NCI-H526 (cell line): Measurements from ENCODE around the gene PCYT1B.
"Not testable (repeated sequence)": the region's sequence is repeated elsewhere in the genome, so short reads cannot be mapped to it uniquely, and the experiment has no call there.

Experiments used
- DNase-seq, 2 experiments: peaks; one replicate each; lab custom pipeline; 2025; lab: John Stamatoyannopoulos, UW

The PCYT1B gene

GRCh38 chrX:24646006-24646405 is 1.1 kb downstream of the PCYT1B start:
- DNase-seq = no peak

- DNase-seq = no peak
These were observed 4.0 kb downstream of the PCYT1B start for GRCh38 chrX:24643116-24643515.

- DNase-seq = no peak
These were observed 17.4 kb downstream of the PCYT1B start for GRCh38 chrX:24629701-24630100.

GRCh38 chrX:24619647-24620046 is 27.5 kb downstream of the PCYT1B start:
- no peak for DNase-seq

GRCh38 chrX:24610516-24610915 is 36.6 kb downstream of the PCYT1B start:
- no peak for DNase-seq

- DNase-seq = no peak
These were observed 39.5 kb downstream of the PCYT1B start for GRCh38 chrX:24607616-24608015.

- DNase-seq = not testable (repeated sequence)
These were observed 41.2 kb downstream of the PCYT1B start for GRCh38 chrX:24605941-24606340.

- no peak for DNase-seq
These were observed 44.0 kb downstream of the PCYT1B start for GRCh38 chrX:24603191-24603590.

GRCh38 chrX:24601858-24602257 is 45.3 kb downstream of the PCYT1B start:
- no peak for DNase-seq

- DNase-seq = no peak
These were observed 52.6 kb downstream of the PCYT1B start for GRCh38 chrX:24594501-24594900.

- DNase-seq = no peak
These were observed 57.0 kb downstream of the PCYT1B start for GRCh38 chrX:24590111-24590510.

- DNase-seq = no peak
These were observed 70.1 kb downstream of the PCYT1B start for GRCh38 chrX:24577091-24577490.

GRCh38 chrX:24575496-24575895 is 71.7 kb downstream of the PCYT1B start:
- no peak for DNase-seq

GRCh38 chrX:24574743-24575142 is 72.4 kb downstream of the PCYT1B start:
- no peak for DNase-seq

GRCh38 chrX:24567169-24567568 is 80.0 kb downstream of the PCYT1B start:
- DNase-seq = no peak

GRCh38 chrX:24566240-24566639 is 80.9 kb downstream of the PCYT1B start:
- DNase-seq = no peak

- DNase-seq = no peak
These were observed 83.7 kb downstream of the PCYT1B start for GRCh38 chrX:24563291-24564010.

GRCh38 chrX:24561121-24561520 is 86.0 kb downstream of the PCYT1B start:
- peak; percentile 6 to 60 for DNase-seq

- no peak for DNase-seq
These were observed 94.1 kb downstream of the PCYT1B start for GRCh38 chrX:24553011-24553410.

GRCh38 chrX:24550166-24550565 is 97.0 kb downstream of the PCYT1B start:
- no peak for DNase-seq

GRCh38 chrX:24547961-24548360 is 99.2 kb downstream of the PCYT1B start:
- DNase-seq = no peak

- DNase-seq = no peak
These were observed 104.4 kb downstream of the PCYT1B start for GRCh38 chrX:24542756-24543155.

- DNase-seq = no peak
These were observed 110.6 kb downstream of the PCYT1B start for GRCh38 chrX:24536551-24536950.

- no peak for DNase-seq
These were observed 118.5 kb downstream of the PCYT1B start for GRCh38 chrX:24528605-24529004.
